ENCODE measurements around the gene SMAD6. TPM values are rescaled to one million over a fixed set of nuclear protein-coding genes. Genes with fewer than 3 reads are reported as not detected.

SMAD6 gene
- total and polyA plus RNA-seq, 2 experiments from 2014 or later, result 1.6 to 15.7 TPM

DNA sequence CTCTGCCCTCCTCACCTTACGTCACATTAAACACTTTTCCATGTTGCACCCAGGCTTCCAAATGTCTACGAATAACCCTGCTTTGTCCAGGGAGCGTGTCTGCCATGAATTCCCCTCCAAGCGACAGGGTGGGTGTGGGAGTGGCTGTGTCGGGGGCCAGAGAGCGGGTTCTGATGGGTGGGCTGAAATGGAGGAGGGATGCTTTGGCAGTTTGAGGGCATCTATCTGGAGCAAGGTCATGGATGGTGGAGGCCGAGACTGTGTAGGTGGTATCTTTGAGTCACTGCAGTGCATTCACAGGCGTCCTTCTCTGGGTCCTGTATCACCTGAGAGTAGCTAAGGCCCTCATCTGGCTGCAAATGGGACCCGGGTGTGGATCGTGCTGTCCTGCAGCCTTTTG lies 36.6 kb downstream of the SMAD6 start:
- Histone ChIP-seq H2AFZ (no peak overlapping the region), H3K4me3 (no peak overlapping the region), H3K9me2 (ENCODE audit: insufficient read depth) (no peaks in the 10 kb centered on the region), H3K36me3 (ENCODE audit: insufficient read depth) (no peaks in the 10 kb centered on the region), H4K20me1 (replicated peaks; ENCODE audit: insufficient read depth) (peaks cover 4% of the 10 kb centered on the region; the same call in 1 of the 2 replicates), H3K27me3 (ENCODE audit: insufficient read depth) (no peaks in the 10 kb centered on the region), H3K27ac (ENCODE audit: low read depth) (no peak overlapping the region), H3K79me2 (replicated peaks; ENCODE audit: insufficient read depth) (no peaks in the 10 kb centered on the region), H3K4me1 (ENCODE audit: insufficient read depth) (peaks cover 8% of the 10 kb centered on the region), H3K4me2 (no peak overlapping the region), H3F3A (replicated peaks; ENCODE audit: low read depth) (no peaks in the 10 kb centered on the region)
- H3K27ac Mint-ChIP-seq, result no peak overlapping the region
- H3K27me3 Mint-ChIP-seq (ENCODE audit: insufficient read depth, low read depth, poor library complexity), result peaks cover 5% of the 10 kb centered on the region
- no peak for ATAC-seq
- H3K36me3 Mint-ChIP-seq (ENCODE audit: low read depth), result no peaks in the 10 kb centered on the region
- no peak overlapping the region for H3K4me3 Mint-ChIP-seq
- peaks cover 9% of the 10 kb centered on the region for H3K4me1 Mint-ChIP-seq
- H3K9me3 Mint-ChIP-seq, result no peaks in the 10 kb centered on the region
- no peak for DNase-seq (ENCODE audit: low spot score)
- TF ChIP-seq STAT1 (IDR thresholded peaks at IDR 0.05; ENCODE audit: unreplicated experiment) (no peak), ZNF462 (CRISPR knock-in tag; IDR thresholded peaks at IDR 0.05) (no peak), JUNB (IDR thresholded peaks at IDR 0.05; ENCODE audit: unreplicated experiment) (no peak), NANOG (IDR thresholded peaks at IDR 0.05; ENCODE audit: borderline replicate concordance) (no peak), POLR2AphosphoS5 (IDR thresholded peaks at IDR 0.05; ENCODE audit: low read depth) (no peak)
- TF ChIP-seq, protein P1, sequence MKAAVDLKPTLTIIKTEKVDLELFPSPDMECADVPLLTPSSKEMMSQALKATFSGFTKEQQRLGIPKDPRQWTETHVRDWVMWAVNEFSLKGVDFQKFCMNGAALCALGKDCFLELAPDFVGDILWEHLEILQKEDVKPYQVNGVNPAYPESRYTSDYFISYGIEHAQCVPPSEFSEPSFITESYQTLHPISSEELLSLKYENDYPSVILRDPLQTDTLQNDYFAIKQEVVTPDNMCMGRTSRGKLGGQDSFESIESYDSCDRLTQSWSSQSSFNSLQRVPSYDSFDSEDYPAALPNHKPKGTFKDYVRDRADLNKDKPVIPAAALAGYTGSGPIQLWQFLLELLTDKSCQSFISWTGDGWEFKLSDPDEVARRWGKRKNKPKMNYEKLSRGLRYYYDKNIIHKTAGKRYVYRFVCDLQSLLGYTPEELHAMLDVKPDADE (IDR thresholded peaks at IDR 0.05), result no peak
